H54 (cell line): ENCODE measurements around the gene CTTN.
A peak's percentile ranks its signal among the peaks of the same experiment; 100 is the strongest.

Experiments used
- DNase-seq: peaks from one replicate; pipeline ENCODE4 v3.0.0; 2011; ENCODE audit warnings: low spot score, mixed read lengths; ENCODE audit not compliant: insufficient read length
- FAIRE-seq: peaks from 3 replicates; lab custom pipeline; 2011; peaks lifted over from hg19 to GRCh38; lab: Jason Lieb, UNC
- POLR2A ChIP-seq: IDR thresholded peaks from 2 replicates; pipeline ENCODE4 v1.6.1; 2011; ENCODE audit warnings: low read depth, mild to moderate bottlenecking, low read length

Gene CTTN

DNA sequence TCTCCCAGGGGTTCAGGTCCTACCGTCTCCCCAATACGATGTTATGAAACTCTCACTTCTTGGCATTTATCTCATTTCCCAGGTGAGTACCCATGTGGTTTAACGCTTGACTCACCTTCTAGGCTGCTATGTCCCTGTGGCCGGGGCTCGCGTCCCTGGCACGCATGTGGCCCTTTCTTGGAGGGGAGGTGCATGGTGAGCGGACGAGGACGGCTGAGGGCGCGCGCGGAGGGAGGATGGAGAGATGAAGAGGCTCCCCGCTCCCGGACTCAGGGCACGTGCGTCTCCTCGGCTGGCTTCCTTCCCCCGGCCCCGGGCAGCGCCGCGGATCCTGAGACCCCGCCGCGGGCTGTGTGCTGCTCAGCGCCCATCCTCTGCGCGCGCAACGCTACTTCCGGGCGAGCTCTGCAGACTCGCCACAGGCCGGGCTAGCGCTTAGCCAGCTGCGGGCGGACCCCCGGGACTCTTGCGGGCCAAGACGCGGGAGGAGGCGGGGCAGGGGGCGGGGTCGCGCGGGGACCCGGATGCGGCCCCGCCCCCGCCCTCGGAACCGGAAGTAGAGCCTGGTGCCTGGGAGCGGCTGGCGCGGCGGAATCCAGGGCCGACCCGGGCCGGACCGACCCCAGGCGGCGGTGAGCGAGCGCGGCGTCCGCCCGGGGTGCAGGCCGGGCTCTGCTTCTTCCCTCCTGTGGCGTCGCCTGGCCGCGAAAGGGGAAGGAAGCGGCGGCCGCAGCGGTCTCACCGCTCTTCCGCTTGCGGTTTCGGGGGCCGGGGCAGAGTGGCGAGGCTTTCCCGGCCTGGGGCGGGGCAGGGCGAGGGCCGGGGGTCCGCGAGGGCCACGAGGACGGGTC lies at the start of gene CTTN:
Gene CTTN (plus strand): TSS at position 547 of the 851 bp plus-strand sequence. CDS start 8,769 bp downstream, outside the sequence.
- DNase-seq, result peak; percentile 81
- TF ChIP-seq POLR2A, result peak; percentile 64
- FAIRE-seq, result no peak

DNA sequence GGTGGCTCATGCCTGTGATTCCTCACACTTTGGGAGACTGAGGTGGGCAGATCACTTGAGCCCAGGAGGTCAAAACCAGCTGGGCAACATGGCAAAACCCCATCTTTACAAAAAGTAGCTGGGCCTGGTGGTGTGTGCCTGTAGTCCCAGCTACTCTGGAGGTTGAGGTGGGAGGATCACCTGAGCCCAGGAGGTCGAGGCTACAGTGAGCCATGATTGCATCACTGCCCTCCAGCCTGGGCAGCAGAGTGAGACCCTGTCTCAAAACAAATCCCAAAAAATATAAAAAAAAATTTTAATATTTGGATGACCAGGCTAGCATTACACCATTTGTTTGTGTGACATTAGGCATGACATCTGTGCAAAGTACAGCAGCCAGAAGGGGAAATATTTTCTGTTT lies 49.7 kb upstream of the CTTN start:
- DNase-seq (no peak), FAIRE-seq (no peak)
- no peak for TF ChIP-seq POLR2A

DNA sequence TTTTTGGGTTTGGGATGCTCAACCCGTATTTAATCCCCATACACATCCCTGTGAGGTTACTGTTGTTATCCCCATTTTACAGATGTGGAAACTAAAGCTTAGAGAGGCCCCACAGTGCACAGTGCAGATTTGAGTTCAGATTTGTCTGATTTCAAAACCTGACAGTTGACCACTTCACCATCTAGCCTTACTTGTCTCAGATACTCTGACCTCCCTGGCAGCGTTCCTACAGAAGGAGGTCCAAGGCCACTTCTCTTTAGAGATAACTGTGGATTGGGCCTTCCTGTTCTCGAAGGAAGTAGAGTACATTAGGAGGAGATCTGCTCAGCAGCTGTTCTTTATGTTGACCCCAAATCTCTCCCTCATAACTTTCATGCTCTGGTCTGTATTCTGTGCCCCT lies 46.7 kb upstream of the CTTN start:
- DNase-seq (no peak), FAIRE-seq (no peak)
- no peak for TF ChIP-seq POLR2A

DNA sequence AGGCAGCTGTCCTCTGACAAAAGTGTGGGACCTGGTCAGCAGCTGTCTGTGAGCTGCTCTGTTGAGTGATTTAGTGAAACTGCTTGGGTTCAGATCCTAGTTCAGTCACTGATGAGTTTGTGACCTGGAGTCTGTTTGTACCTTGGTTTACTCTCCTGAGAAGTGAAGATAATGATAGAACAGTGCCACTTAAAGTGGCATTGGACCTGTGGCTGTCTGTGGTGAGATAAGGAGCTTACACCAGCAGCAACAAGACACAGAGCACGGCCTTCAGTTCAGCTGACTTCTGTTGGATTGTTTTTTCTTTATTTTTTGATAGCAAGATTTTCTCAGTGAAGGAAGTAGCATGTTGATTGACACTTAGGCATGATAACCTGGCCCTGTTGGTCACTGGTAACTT lies 46.2 kb upstream of the CTTN start:
- DNase-seq (no peak), FAIRE-seq (no peak)
- TF ChIP-seq POLR2A, result no peak

DNA sequence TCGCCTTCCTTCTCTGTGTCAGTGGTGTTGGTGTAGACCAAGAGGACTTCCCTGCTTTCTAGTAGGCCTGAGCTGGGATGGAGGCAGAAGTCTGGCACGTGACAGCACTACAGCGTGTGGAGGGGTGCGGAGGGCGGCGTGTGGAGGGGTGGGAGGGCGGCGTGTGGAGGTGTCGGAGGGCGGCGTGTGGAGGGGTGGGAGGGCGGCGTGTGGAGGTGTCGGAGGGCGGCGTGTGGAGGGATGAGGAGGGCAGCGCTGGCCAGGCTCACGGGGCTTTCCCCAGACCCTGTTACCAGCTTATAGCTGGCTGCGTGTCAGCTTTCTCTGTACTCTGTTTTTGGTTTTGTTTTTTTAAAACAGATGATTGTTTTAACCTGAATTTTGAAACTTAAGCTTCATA lies 45.7 kb upstream of the CTTN start:
- TF ChIP-seq POLR2A, result no peak
- FAIRE-seq, result no peak
- no peak for DNase-seq

DNA sequence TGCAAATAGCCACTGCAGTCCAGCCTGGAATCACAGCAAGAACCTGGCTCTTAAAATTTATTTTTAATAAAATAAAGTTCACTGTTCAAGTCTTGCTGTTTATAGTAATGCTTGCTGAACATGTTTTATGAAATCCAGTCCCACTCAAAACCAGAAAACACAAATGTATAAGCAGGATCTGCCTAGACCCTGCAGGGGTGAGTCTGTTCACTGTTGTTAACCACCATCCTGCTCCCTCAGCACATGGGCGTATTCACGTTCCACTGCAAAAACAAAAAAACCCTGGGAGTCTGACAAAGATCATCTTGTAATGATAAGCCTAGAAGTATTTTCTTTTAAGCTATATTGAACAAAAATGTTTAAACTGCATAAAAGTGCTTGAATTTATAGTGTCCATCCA lies 45.0 kb upstream of the CTTN start:
- DNase-seq (no peak), FAIRE-seq (no peak)
- TF ChIP-seq POLR2A, result no peak

DNA sequence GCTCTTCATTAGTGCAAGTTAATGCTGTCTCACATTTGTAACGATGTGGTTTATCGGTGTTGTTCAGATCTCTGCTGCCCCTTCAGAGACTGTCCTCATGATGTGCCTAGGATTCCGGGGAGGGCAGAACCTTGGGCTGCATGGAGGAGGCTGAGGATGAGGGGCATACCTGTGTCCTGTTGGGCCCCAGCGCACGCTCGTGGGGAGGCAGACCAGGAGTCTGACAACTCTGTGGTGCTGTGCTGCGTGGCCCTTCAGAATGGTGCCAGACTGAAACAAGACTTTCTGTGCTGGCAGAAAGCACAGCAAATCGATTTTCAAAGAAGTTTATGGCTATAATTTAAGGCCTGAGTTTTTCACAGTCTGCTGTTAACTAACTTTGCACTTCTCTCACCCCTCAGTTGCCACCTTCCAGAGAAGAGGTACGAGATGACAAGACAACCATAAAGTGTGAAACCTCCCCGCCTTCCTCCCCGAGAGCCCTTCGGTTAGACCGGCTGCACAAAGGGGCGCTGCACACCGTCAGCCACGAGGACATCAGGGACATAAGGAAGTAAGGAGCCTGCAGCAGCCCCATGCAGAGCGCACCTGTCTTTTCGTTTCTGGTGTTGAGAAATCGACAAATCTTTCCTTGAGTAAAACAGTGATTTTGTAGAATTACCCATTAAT lies 44.3 kb upstream of the CTTN start:
- DNase-seq (no peak), FAIRE-seq (no peak)
- no peak for TF ChIP-seq POLR2A

DNA sequence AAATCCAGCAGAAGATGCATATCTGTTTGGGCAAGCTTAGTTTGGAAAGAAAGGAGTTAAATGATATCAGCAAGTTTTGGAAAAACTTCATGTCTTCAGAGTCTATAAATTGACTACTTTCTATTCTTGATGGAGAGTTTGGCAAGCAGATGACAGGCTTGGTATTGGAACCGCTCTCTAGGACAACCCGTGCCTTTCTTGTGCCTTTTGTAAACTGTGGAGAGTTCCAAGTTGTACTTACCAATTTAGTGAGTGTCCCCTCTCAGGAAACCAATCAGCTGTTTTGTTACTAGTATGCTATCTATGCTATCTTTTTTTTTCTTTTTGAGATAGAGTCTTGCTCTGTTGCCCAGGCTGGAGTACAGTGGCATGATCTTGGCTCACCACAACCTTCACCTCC lies 43.7 kb upstream of the CTTN start:
- FAIRE-seq (no peak), DNase-seq (no peak)
- TF ChIP-seq POLR2A, result no peak

DNA sequence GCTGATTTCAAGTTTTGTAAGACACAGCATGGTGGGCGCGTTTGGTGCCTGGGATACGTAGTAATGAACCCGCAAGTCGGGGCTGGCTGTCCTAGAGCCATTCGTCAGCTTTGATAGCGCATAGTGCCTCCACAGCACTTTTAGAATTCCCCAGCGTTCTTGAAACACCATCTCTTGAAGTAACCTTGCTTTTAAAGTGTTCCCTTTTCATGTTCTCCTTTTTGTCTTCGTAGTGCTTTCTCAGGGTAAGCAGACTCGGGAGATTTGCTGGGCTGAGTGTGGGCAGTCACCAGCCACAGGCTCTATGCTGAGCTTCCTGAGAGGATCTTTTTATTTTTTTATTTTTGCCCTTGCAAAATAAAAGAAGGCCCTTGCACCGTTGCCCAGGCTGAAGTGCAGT lies 39.6 kb upstream of the CTTN start:
- FAIRE-seq (no peak), DNase-seq (no peak)
- TF ChIP-seq POLR2A, result no peak

DNA sequence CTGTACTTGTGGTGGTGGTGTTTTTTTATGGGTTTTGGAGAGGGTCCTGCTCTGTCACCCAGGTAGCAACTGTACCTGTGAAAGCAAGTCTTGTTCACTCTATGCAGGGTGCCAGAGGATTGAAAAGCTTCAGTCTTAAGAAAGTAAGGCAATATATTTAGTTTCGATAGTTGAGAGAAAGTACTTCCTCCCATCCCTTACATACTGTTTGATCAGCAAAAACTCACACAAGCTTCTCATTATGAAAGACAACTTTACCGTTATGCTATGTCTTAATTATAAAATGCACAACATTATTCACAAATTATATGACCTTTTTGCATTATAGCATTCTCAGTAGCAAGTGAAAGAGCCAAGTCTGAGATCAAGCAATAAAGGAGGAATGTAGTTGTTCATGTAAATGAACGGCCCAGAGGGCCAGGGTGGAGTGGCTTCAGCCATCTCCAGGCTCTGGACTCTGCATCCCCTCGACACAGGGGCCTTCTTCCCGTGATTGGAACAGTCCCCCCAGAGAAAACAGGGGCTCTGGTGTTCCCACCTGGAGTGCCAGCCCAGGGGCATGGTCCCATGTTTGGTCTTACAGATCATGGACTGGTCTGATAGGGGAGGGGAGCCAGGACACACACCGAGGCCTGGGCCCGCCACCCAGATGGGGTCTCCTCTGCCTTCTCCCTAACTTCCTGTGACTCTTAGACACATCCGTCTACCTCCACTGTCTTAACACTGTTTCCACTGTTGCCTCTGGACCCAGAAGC lies 38.7 kb upstream of the CTTN start:
- no peak for FAIRE-seq
- DNase-seq, result no peak
- no peak for TF ChIP-seq POLR2A

DNA sequence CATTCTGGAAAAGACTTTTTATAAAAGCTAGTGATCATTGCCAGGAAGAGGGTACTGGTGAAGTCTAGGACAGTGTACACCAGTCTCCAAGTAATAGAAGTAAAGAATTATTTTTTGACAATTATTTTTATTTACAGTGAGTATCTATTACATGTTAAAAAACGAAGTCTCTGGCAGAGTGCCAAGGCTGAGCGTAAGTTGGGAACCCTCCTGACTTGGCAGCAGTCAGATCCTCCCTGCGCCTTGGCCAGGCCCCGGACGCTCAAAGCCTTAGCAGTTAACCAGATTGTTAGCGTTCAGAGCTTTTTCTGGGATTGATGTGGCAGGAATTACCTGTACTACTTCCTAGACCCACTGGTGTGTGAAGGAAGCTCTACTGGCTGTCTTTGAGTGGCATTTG lies 38.1 kb upstream of the CTTN start:
- TF ChIP-seq POLR2A, result no peak
- FAIRE-seq, result no peak
- DNase-seq, result no peak

DNA sequence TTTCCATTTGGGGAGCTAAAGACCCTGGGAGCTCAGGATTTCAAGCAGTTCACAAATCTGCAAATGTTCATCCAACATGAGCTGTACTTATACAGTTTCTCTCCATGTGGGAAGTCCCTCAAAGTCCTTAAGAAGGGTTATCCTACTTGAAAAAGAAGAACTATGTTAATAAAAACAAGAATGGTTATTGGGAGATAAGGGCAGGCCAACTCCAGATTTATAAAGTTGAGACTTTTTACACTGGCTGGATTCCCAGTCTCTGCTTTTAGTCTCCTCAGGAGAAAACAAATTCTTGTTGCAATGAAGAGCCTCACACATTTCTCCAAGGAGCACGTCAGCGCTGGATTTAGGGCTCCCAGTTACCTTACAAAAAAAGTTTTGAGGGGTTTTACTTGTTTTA lies 34.2 kb upstream of the CTTN start:
- DNase-seq, result no peak
- no peak for FAIRE-seq

DNA sequence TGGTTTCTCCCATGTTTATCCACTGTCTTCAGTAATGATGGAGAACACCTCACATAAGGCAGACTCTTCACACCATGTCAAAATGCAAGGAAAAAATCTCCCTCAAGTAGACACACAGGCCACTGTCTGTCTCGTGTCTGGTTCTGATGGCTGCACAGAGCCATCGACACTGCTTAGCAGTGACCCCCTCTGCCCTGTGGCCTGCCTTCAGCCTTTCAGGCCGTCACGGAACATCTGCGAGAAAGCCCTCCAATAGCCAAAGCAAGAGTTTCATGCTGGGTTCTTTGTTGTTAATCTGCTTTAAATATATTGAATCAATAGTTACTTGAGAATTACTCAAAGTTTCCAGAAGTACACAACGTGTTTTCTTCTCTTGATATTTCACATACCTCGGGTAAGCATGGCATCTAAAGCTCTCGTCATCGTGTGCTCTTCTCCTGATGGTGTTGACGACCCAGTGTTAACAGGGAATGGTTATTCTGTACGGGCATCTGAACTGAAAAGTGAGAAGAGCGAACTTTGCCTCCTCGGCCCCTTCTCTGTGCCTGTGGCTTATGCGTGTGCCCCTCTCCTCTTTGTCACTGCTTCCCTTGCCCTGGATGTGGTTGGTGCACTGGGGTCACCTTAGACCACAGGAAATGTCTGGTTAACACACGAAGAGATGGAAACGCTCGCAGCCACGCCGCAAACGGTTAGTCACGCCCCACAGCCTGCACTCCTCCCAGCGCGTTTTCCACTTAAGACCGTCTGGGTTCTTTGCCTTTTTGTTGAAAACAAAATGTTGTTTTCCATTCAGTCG lies 33.4 kb upstream of the CTTN start:
- no peak for TF ChIP-seq POLR2A
- FAIRE-seq (no peak), DNase-seq (no peak)

More for the DNA sequence above, 34.2 kb upstream of the CTTN start:
- TF ChIP-seq POLR2A, result no peak

DNA sequence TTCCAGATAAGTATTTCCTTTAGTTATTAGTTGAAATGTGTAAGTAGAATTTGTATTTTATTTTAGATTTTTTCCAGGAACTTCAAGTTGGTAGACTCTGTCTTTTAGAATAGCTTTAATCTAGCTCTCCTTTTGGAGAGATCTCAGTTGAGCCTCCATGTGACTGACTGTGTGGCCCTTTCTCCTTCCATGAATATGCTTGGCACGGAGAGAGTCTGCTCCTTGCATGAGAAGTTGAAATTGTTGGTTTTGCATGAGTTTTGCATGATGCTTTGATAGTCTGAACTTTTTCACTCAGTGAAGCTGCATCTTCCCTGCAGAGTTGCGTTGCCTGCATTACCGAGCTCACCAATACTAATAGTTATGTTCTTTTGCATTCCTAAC lies 32.8 kb upstream of the CTTN start:
- FAIRE-seq (no peak), DNase-seq (no peak)
- TF ChIP-seq POLR2A, result no peak
